SK-N-SH (cell line): ENCODE results near the gene ALDH5A1. TPM values are rescaled to one million over a fixed set of nuclear protein-coding genes. Genes with fewer than 3 reads are reported as not detected.
A peak's percentile ranks its signal among the peaks of the same experiment; 100 is the strongest.

Source experiments
- CTCF ChIA-PET: fragments of 300-600, 350-600 bp; formaldehyde crosslinking; extraction: SDS; loops from one replicate; lab custom pipeline; 2021; lab: Yijun Ruan, JAX
- POLR2A ChIA-PET: fragments of 350-600 bp; sonication (Branson Sonifier 250); formaldehyde crosslinking; extraction: SDS; loops from one replicate; lab custom pipeline; 2020; ENCODE audit warnings: antibody characterized with exemption, inconsistent platforms; lab: Yijun Ruan, JAX
- DNase-seq: peaks from one replicate; pipeline ENCODE4 v3.0.0; 2012
- H2AFZ ChIP-seq: fragments of 200-600 bp; sonication (generic); 2 replicates; pipeline ENCODE4 v1.8.1; 2016; ENCODE audit warnings: antibody characterized with exemption, mild to moderate bottlenecking, low read depth
- H3F3A ChIP-seq: fragments of 200-600 bp; sonication (generic); replicated peaks from 2 replicates; pipeline ENCODE3; 2016; ENCODE audit warnings: antibody characterized with exemption, mild to moderate bottlenecking; ENCODE audit not compliant: insufficient read depth
- H3K27ac ChIP-seq, 2 experiments: fragments of 200-500 bp in 1 of 2; fragments of 200-600 bp in 1 of 2; sonication (Bioruptor generic) in 1 of 2; sonication (generic), shearing (Covaris generic) in 1 of 2; 2 replicates each; pipeline versions ENCODE4 v1.5.1 to v1.6.1; 2014 to 2016; ENCODE audit warnings: low read depth in 2 of 2, inconsistent platforms in 1 of 2, low read length in 1 of 2, mild to moderate bottlenecking in 1 of 2, mixed read lengths in 1 of 2
- H3K27me3 ChIP-seq: fragments of 200-600 bp; sonication (generic), shearing (Covaris generic); 2 replicates; pipeline ENCODE4 v1.6.1; 2016; ENCODE audit warnings: mixed run types; ENCODE audit not compliant: insufficient read depth
- H3K36me3 ChIP-seq, 2 experiments: fragments of 200-500 bp in 1 of 2; fragments of 200-600 bp in 1 of 2; sonication (Bioruptor generic) in 1 of 2; sonication (generic) in 1 of 2; replicated peaks in 1 of 2; 2 replicates each; pipeline versions ENCODE3 to v1.5.1; 2014 to 2016; ENCODE audit warnings: low read length in 1 of 2, mild to moderate bottlenecking in 1 of 2; ENCODE audit not compliant: insufficient read depth in 2 of 2, control insufficient read depth in 1 of 2
- H3K4me1 ChIP-seq, 2 experiments: fragments of 200-500 bp in 1 of 2; fragments of 200-600 bp in 1 of 2; sonication (Bioruptor generic) in 1 of 2; sonication (generic), shearing (Covaris generic) in 1 of 2; 2 replicates each; pipeline versions ENCODE4 v1.5.1 to v1.6.1; 2014 to 2016; ENCODE audit warnings: low read depth in 1 of 2, low read length in 1 of 2, mixed run types in 1 of 2; ENCODE audit not compliant: insufficient read depth in 2 of 2, control insufficient read depth in 1 of 2
- H3K4me2 ChIP-seq: fragments of 200-600 bp; sonication (generic), shearing (Covaris generic); 2 replicates; pipeline ENCODE4 v1.6.1; 2017; ENCODE audit warnings: mixed run types
- H3K4me3 ChIP-seq, 2 experiments: fragments of 200-500 bp in 1 of 2; fragments of 200-600 bp in 1 of 2; sonication (Bioruptor generic) in 1 of 2; sonication (generic), shearing (Covaris generic) in 1 of 2; 2 replicates each; pipeline versions ENCODE4 v1.5.1 to v1.8.1; 2014 to 2016; ENCODE audit warnings: low read depth in 2 of 2, inconsistent platforms in 1 of 2, low read length in 1 of 2, mild to moderate bottlenecking in 1 of 2, mixed read lengths in 1 of 2, moderate library complexity in 1 of 2
- H3K79me2 ChIP-seq: fragments of 200-600 bp; sonication (generic); 2 replicates; pipeline ENCODE4 v1.8.1; 2017; ENCODE audit warnings: mild to moderate bottlenecking; ENCODE audit not compliant: insufficient read depth
- H3K9ac ChIP-seq: fragments of 200-600 bp; sonication (generic); 2 replicates; pipeline ENCODE4 v1.6.1; 2017; ENCODE audit warnings: mixed run types
- H3K9me2 ChIP-seq: fragments of 200-600 bp; sonication (generic); 2 replicates; pipeline ENCODE4 v1.6.1; 2017; ENCODE audit warnings: mixed run types
- H3K9me3 ChIP-seq: fragments of 200-600 bp; sonication (generic); 2 replicates; pipeline ENCODE4 v1.6.1; 2017; ENCODE audit warnings: mixed run types, mild to moderate bottlenecking, moderate library complexity
- H4K20me1 ChIP-seq: fragments of 200-600 bp; sonication (generic); 2 replicates; pipeline ENCODE4 v1.6.1; 2017; ENCODE audit warnings: mild to moderate bottlenecking, mixed run types; ENCODE audit not compliant: insufficient read depth
- CTCF ChIP-seq: fragments of 200-600 bp; sonication (generic); IDR thresholded peaks from 2 replicates; pipeline ENCODE4 v1.6.1; 2017; ENCODE audit warnings: antibody characterized with exemption, mild to moderate bottlenecking, moderate library complexity
- EP300 ChIP-seq, 2 experiments: IDR thresholded peaks; 2 replicates each; pipeline versions ENCODE4 v1.4.0 to v1.6.1; 2012; ENCODE audit warnings: borderline replicate concordance in 1 of 2, low read depth in 1 of 2, low read length in 1 of 2
- RAD21 ChIP-seq: IDR thresholded peaks from 2 replicates; pipeline ENCODE4 v1.6.1; 2012; ENCODE audit warnings: mild to moderate bottlenecking, low read length
- RXRA ChIP-seq: IDR thresholded peaks from 2 replicates; pipeline ENCODE4 v1.4.0; 2012; ENCODE audit warnings: low read depth, mild to moderate bottlenecking, borderline replicate concordance
- TEAD4 ChIP-seq: IDR thresholded peaks from 2 replicates; pipeline ENCODE4 v1.4.0; 2012; ENCODE audit warnings: mild to moderate bottlenecking, borderline replicate concordance; ENCODE audit not compliant: insufficient read depth
- ZBTB33 ChIP-seq: IDR thresholded peaks from 2 replicates; pipeline ENCODE4 v1.4.0; 2012; ENCODE audit warnings: low read depth, borderline replicate concordance
- WGBS: methylation state at CpG from one replicate; pipeline ENCODE4 v1.1.6; 2017; ENCODE audit warnings: low lambda C conversion rate; 5-methylcytosine and 5-hydroxymethylcytosine counted together
- polyA plus RNA-seq, 3 experiments: library from polyadenylated mRNA; depleted of rRNA; stranded (reverse); fragments of >200 nt; gene quantifications; 2 replicates each; pipeline ENCODE4 v1.2.3, GENCODE V29; 2012
- TF ChIP-seq, protein P1 (sequence below): fragments of 150-350 bp; IDR thresholded peaks from 2 replicates; pipeline ENCODE4 v1.6.1; 2017; ENCODE audit warnings: antibody characterized with exemption, low read length, low read depth, borderline replicate concordance

Gene ALDH5A1
- polyA plus RNA-seq, 1 of the 3 experiments (the other 2 are of a cell fraction), result 3.0 TPM

DNA sequence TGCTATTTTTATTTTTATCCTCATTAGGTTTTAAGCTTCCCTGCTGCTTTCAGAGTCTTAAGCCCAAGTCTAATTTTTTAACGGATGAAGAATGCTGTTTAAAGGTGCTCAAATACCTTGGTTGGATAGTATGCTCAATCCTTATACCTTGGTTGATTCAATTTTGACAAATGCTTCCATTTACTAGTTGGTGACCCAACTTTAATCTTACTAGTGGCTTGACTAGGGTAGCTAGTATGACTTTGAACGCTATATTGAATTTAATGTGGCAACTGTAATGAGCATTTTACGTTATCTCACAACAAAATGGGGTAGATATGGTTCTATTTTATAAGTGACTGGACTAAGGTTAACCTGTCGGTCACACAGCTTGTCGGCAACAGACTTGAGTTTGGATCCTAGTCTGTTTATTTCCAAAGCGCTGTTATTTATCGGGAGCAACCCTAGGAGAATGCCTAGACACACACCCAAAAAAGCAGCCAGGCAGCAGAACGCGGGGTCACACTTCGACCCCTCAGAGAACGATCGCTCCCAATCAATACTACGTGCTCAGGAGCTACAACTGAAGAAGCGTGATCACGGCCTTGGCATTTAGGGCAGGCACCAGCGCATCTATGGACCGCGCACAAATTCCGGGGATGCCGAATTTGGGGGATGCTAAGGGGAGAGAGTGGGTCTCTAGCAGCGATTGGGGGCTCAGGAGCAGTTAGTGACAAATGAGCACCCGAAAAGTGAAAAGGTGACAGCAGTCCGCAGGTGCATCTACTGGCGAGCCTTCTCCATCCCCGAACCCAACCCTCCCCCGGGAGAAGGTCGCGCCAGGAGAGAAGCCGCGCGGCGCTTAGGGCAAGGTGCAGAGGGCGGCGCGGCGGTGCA lies 586 bp upstream of the ALDH5A1 start:
- 0 out of 2 replicates have a peak overlapping the region, but pooled peaks have one; percentile 41 for H3K9ac ChIP-seq
- POLR2A ChIA-PET, result interaction anchor here (0.6 kb wide), 1 partner anchor 57 kb away, joined by 3 read pairs; no protein-coding TSS in a partner anchor

DNA sequence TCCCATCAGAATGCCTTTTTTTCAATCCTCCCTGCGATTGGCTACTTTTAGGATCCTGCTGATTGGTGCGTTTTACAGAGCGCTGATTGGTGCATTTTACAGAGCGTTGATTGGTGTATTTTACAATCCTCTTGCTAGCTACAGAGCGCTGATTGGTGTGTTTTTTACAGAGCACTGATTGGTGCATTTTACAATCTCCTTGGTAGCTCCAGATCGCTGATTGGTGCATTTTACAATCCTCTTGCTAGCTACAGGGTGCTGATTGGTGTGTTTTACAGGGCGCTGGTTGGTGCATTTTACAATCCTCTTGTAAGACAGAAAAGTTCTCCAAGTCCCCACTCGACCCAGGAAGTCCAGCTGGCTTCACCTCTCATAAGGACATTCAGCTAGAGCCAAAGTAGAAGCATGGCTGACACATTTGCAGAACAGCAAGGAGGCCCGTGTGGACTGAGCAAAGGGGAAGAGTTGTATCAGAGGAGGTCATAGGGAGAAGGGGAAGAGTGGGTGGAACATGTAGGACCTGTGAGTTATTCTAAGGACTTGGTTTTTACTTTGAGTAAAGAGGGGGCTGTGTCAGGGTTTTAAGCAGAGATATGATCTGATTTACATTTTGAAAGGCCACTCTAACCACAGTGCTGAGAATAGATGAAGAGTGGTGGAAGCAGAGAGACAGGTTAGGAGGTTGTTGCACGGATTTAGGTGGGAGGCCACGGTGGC lies 2.6 kb downstream of the ALDH5A1 start:
- no peaks in the 10 kb centered on the region for H3F3A ChIP-seq
- no peaks in the 10 kb centered on the region for H4K20me1 ChIP-seq
- no peaks in the 10 kb centered on the region for H3K36me3 ChIP-seq
- no peaks in the 10 kb centered on the region for H3K9me2 ChIP-seq
- H3K4me2 ChIP-seq, result no peak overlapping the region
- no peak for DNase-seq
- no peaks in the 10 kb centered on the region for H3K27me3 ChIP-seq
- no peak overlapping the region for H3K27ac ChIP-seq
- H3K4me3 ChIP-seq, result no peak overlapping the region
- H3K9me3 ChIP-seq, result no peaks in the 10 kb centered on the region
- CTCF ChIA-PET, result interaction anchor here (1.2 to 1.3 kb wide), 2 partner anchors 33 to 215 kb away, joined by 3 to 4 read pairs; no protein-coding TSS in a partner anchor
- no peak overlapping the region for H2AFZ ChIP-seq
- no peaks in the 10 kb centered on the region for H3K79me2 ChIP-seq
- POLR2A ChIA-PET, result no interaction called here
- H3K4me1 ChIP-seq, result peaks cover 0 to 10% of the 10 kb centered on the region in 2 experiments; a peak in 1 of 4 replicates
- WGBS, result 83% methylated on average over 11 of the region's 11 CpGs
- no peak for TF ChIP-seq EP300 (IDR thresholded peaks at IDR 0.05; ENCODE audit: borderline replicate concordance in 1 of 2, low read depth in 1 of 2, low read length in 1 of 2)
- no peak for TF ChIP-seq RAD21
- no peak for TF ChIP-seq TEAD4
- no peak for TF ChIP-seq ZBTB33
- no peak for TF ChIP-seq RXRA
- no peak overlapping the region for H3K9ac ChIP-seq

More for the DNA sequence above, 586 bp upstream of the ALDH5A1 start:
- no peaks in the 10 kb centered on the region for H3K9me2 ChIP-seq
- DNase-seq, result no peak
- H3K36me3 ChIP-seq, result no peaks in the 10 kb centered on the region
- peak overlapping the region; percentile 82 for H3K4me2 ChIP-seq
- H4K20me1 ChIP-seq, result no peaks in the 10 kb centered on the region
- 64% methylated on average over 21 of the region's 36 CpGs for WGBS
- H2AFZ ChIP-seq, result peak overlapping the region; percentile 95; the same call in 1 of the 2 replicates
- no peaks in the 10 kb centered on the region for H3F3A ChIP-seq
- H3K79me2 ChIP-seq, result no peaks in the 10 kb centered on the region
- H3K4me1 ChIP-seq, result peaks cover 0 to 10% of the 10 kb centered on the region in 2 experiments; a peak in 1 of 4 replicates
- no peaks in the 10 kb centered on the region for H3K27me3 ChIP-seq
- H3K4me3 ChIP-seq, result peak overlapping the region; percentile 65 to 69
- H3K27ac ChIP-seq, result no peak overlapping the region; a peak in 1 of 4 replicates
- CTCF ChIA-PET, result interaction anchor here (0.7 to 3.7 kb wide), 26 partner anchors 9 to 212 kb away, joined by 3 to 34 read pairs (median 4); partner anchors contain the start of genes ACOT13 and TDP2
- no peaks in the 10 kb centered on the region for H3K9me3 ChIP-seq
- peak; percentile 23; the same call in 1 of the 2 replicates for TF ChIP-seq CTCF
- TF ChIP-seq, protein P1, sequence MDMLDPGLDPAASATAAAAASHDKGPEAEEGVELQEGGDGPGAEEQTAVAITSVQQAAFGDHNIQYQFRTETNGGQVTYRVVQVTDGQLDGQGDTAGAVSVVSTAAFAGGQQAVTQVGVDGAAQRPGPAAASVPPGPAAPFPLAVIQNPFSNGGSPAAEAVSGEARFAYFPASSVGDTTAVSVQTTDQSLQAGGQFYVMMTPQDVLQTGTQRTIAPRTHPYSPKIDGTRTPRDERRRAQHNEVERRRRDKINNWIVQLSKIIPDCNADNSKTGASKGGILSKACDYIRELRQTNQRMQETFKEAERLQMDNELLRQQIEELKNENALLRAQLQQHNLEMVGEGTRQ, result no peak
- TF ChIP-seq, all 33 proteins: peak for 1
